Hepatocyte (in vitro differentiated cells): ENCODE measurements around the gene ALPI. TPM values are rescaled to one million over a fixed set of nuclear protein-coding genes. Genes with fewer than 3 reads are reported as not detected.

Experiments
- DNase-seq: peaks from one replicate; pipeline ENCODE4 v3.0.0-alpha.2; 2016; ENCODE audit warnings: low spot score
- H2AFZ ChIP-seq: fragments of 200-600 bp; sonication (generic); 2 replicates; pipeline ENCODE4 v1.6.0; 2016; ENCODE audit warnings: antibody characterized with exemption, mild to moderate bottlenecking
- H3K27ac ChIP-seq: fragments of 200-600 bp; sonication (generic); 2 replicates; pipeline ENCODE4 v1.5.1; 2016; ENCODE audit warnings: mild to moderate bottlenecking
- H3K27me3 ChIP-seq: fragments of 200-600 bp; sonication (generic); 2 replicates; pipeline ENCODE4 v1.6.1; 2016
- H3K36me3 ChIP-seq: fragments of 200-600 bp; sonication (generic); replicated peaks from 2 replicates; pipeline ENCODE4 v1.5.1; 2016; ENCODE audit warnings: low read depth; ENCODE audit not compliant: insufficient read depth
- H3K4me1 ChIP-seq: fragments of 200-600 bp; sonication (generic); 2 replicates; pipeline ENCODE4 v1.5.1; 2016; ENCODE audit warnings: mild to moderate bottlenecking, moderate library complexity; ENCODE audit not compliant: insufficient read depth
- H3K4me2 ChIP-seq: fragments of 200-600 bp; sonication (generic); 2 replicates; pipeline ENCODE4 v1.6.0; 2016
- H3K4me3 ChIP-seq: fragments of 200-600 bp; sonication (generic); 2 replicates; pipeline ENCODE4 v1.5.1; 2016; ENCODE audit warnings: mild to moderate bottlenecking
- H3K79me2 ChIP-seq: fragments of 200-600 bp; sonication (generic); 2 replicates; pipeline ENCODE4 v1.6.0; 2017; ENCODE audit warnings: mild to moderate bottlenecking
- H3K9me2 ChIP-seq: fragments of 200-600 bp; sonication (generic); replicated peaks from 2 replicates; pipeline ENCODE4 v1.6.0; 2017; ENCODE audit warnings: mild to moderate bottlenecking; ENCODE audit not compliant: insufficient read depth
- H3K9me3 ChIP-seq: fragments of 200-600 bp; sonication (generic); 2 replicates; pipeline ENCODE4 v1.5.1; 2016; ENCODE audit warnings: low read depth, mild to moderate bottlenecking
- H4K20me1 ChIP-seq: fragments of 200-600 bp; sonication (generic); 2 replicates; pipeline ENCODE4 v1.6.0; 2016; ENCODE audit warnings: mild to moderate bottlenecking; ENCODE audit not compliant: insufficient read depth, poor library complexity, severe bottlenecking
- CTCF ChIP-seq: fragments of 200-600 bp; sonication (generic); IDR thresholded peaks from 2 replicates; pipeline ENCODE4 v1.5.1; 2016; ENCODE audit warnings: antibody characterized with exemption, mild to moderate bottlenecking; ENCODE audit not compliant: poor library complexity
- EZH2 ChIP-seq: fragments of 200-600 bp; sonication (generic); IDR thresholded peaks from 2 replicates; pipeline ENCODE4 v1.6.1; 2016; ENCODE audit warnings: antibody characterized with exemption, mild to moderate bottlenecking, borderline replicate concordance
- EZH2phosphoT487 ChIP-seq: fragments of 200-600 bp; sonication (generic); IDR thresholded peaks from one replicate; pipeline ENCODE4 v1.6.1; 2018; ENCODE audit warnings: antibody characterized with exemption, mild to moderate bottlenecking, low read depth, moderate library complexity; ENCODE audit not compliant: unreplicated experiment, severe bottlenecking
- WGBS: methylation state at CpG from one replicate; pipeline ENCODE4 v1.1.6; 2016; ENCODE audit warnings: low lambda C conversion rate; ENCODE audit errors: missing lambda C conversion rate; 5-methylcytosine and 5-hydroxymethylcytosine counted together
- polyA plus RNA-seq: library from polyadenylated mRNA; unstranded; fragments of >200 nt; fragmentation: Nextera tagmentation; extraction: Ambion mirVana; gene quantifications from 2 replicates; pipeline ENCODE4 v1.2.1, GENCODE V29; 2016
- total RNA-seq: library from RNA; depleted of rRNA; stranded (reverse); fragments of >200 nt; gene quantifications from 2 replicates; pipeline ENCODE4 v1.2.3, GENCODE V29; 2014

The ALPI gene
- total and polyA plus RNA-seq, 2 experiments from 2014 or later, result 3.5 to 3.9 TPM

GRCh38 chr2:232495292-232495691, 39.3 kb downstream of the ALPI start:
- no peak overlapping the region for H2AFZ ChIP-seq
- H3K79me2 ChIP-seq, result no peaks in the 10 kb centered on the region
- H3K4me1 ChIP-seq, result no peaks in the 10 kb centered on the region
- TF ChIP-seq EZH2 (no peak), CTCF (no peak), EZH2phosphoT487 (no peak)
- no peak overlapping the region for H3K4me3 ChIP-seq
- no peaks in the 10 kb centered on the region for H3K9me3 ChIP-seq
- H3K9me2 ChIP-seq, result no peaks in the 10 kb centered on the region
- no peaks in the 10 kb centered on the region for H4K20me1 ChIP-seq
- H3K4me2 ChIP-seq, result no peak overlapping the region
- no peak overlapping the region for H3K27ac ChIP-seq
- no peak for DNase-seq
- H3K27me3 ChIP-seq, result peaks cover 7% of the 10 kb centered on the region
- no peaks in the 10 kb centered on the region for H3K36me3 ChIP-seq
- WGBS, result 89% methylated on average over 7 of the region's 7 CpGs

- no peak overlapping the region for H3K27ac ChIP-seq
- no peak overlapping the region for H3K4me2 ChIP-seq
- H3K4me3 ChIP-seq, result no peak overlapping the region
- H3K36me3 ChIP-seq, result no peaks in the 10 kb centered on the region
- H3K4me1 ChIP-seq, result peaks cover 7% of the 10 kb centered on the region
- H3K79me2 ChIP-seq, result no peaks in the 10 kb centered on the region
- H2AFZ ChIP-seq, result no peak overlapping the region
- H3K9me3 ChIP-seq, result no peaks in the 10 kb centered on the region
- no peak for DNase-seq
- H4K20me1 ChIP-seq, result no peaks in the 10 kb centered on the region
- 72% methylated on average over 13 of the region's 20 CpGs for WGBS
- peaks cover 11% of the 10 kb centered on the region for H3K27me3 ChIP-seq
- no peak for TF ChIP-seq CTCF
- TF ChIP-seq EZH2phosphoT487, result no peak
- no peak for TF ChIP-seq EZH2
- H3K9me2 ChIP-seq, result no peaks in the 10 kb centered on the region
Measured at GRCh38 chr2:232496501-232497270, 40.7 kb downstream of the ALPI start.

- TF ChIP-seq CTCF (no peak), EZH2 (no peak), EZH2phosphoT487 (no peak)
- Histone ChIP-seq H3K79me2 (no peaks in the 10 kb centered on the region), H3K4me1 (peaks cover 11% of the 10 kb centered on the region), H3K9me2 (no peaks in the 10 kb centered on the region), H3K27ac (no peak overlapping the region), H2AFZ (no peak overlapping the region), H3K27me3 (peaks cover 13% of the 10 kb centered on the region), H3K36me3 (no peaks in the 10 kb centered on the region), H4K20me1 (no peaks in the 10 kb centered on the region), H3K4me2 (no peak overlapping the region), H3K9me3 (no peaks in the 10 kb centered on the region), H3K4me3 (no peak overlapping the region)
- 86% methylated on average over 12 of the region's 13 CpGs for WGBS
- DNase-seq, result no peak
Measured at GRCh38 chr2:232497348-232497747, 41.4 kb downstream of the ALPI start.
